H1 (cell line): ENCODE data around the gene OPA3.

Experiments used
- ATF3 ChIP-seq: IDR thresholded peaks from 2 replicates; pipeline ENCODE4 v1.6.1; 2011; ENCODE audit warnings: low read depth, mild to moderate bottlenecking, low read length; ENCODE audit not compliant: insufficient read depth
- CEBPB ChIP-seq: IDR thresholded peaks from 2 replicates; pipeline ENCODE4 v1.6.1; 2012; ENCODE audit warnings: low read depth, low read length
- CTCF ChIP-seq, 3 experiments: IDR thresholded peaks; 1 replicate in 2 of 3; 2 replicates in 1 of 3; pipeline versions ENCODE4 v1.5.1 to v1.6.1; 2011; ENCODE audit warnings: low read length in 3 of 3, mild to moderate bottlenecking in 3 of 3, inconsistent platforms in 2 of 3, low read depth in 1 of 3, moderate library complexity in 1 of 3; ENCODE audit not compliant: insufficient read depth in 1 of 3; ENCODE audit errors: control extremely low read depth in 1 of 3
- EP300 ChIP-seq, 2 experiments: IDR thresholded peaks; 1 replicate in 1 of 2; 2 replicates in 1 of 2; pipeline ENCODE4 v1.6.1; 2011 to 2012; ENCODE audit warnings: low read depth in 2 of 2, low read length in 2 of 2, mild to moderate bottlenecking in 2 of 2, borderline replicate concordance in 1 of 2, inconsistent platforms in 1 of 2, moderate library complexity in 1 of 2
- MAX ChIP-seq: IDR thresholded peaks from 2 replicates; pipeline ENCODE4 v1.6.1; 2012; ENCODE audit warnings: inconsistent platforms
- POU5F1 ChIP-seq: IDR thresholded peaks from 2 replicates; pipeline ENCODE4 v1.6.1; 2011; ENCODE audit warnings: low read depth, mild to moderate bottlenecking, low read length, moderate library complexity
- RAD21 ChIP-seq, 2 experiments: IDR thresholded peaks in 1 of 2; conservative IDR thresholded peaks in 1 of 2; 2 replicates each; pipeline ENCODE4 v1.6.1; 2011; ENCODE audit warnings: low read depth in 2 of 2, low read length in 2 of 2, improper control_type of control experiment in 1 of 2, inconsistent platforms in 1 of 2, mild to moderate bottlenecking in 1 of 2, moderate library complexity in 1 of 2
- TAF1 ChIP-seq: IDR thresholded peaks from 2 replicates; pipeline ENCODE4 v1.6.1; 2011; ENCODE audit warnings: mild to moderate bottlenecking, low read depth, low read length

- no peak for TF ChIP-seq CEBPB
- no peak for TF ChIP-seq CTCF (IDR thresholded peaks at IDR 0.05; ENCODE audit: control extremely low read depth in 1 of 3, insufficient read depth in 1 of 3, low read depth in 1 of 3, low read length in 3 of 3)
- no peak for TF ChIP-seq TAF1
- no peak for TF ChIP-seq POU5F1
- no peak for TF ChIP-seq ATF3
- no peak for TF ChIP-seq MAX
- no peak for TF ChIP-seq RAD21 (IDR thresholded peaks at IDR 0.05 in 1 of 2, conservative IDR thresholded peaks at IDR 0.05 in 1 of 2; ENCODE audit: low read depth in 2 of 2, low read length in 2 of 2)
- no peak for TF ChIP-seq EP300 (IDR thresholded peaks at IDR 0.05; ENCODE audit: borderline replicate concordance in 1 of 2, low read depth in 2 of 2, low read length in 2 of 2)
These were observed 76.7 kb downstream of the OPA3 start for GRCh38 chr19:45507872-45508416.
